Heart left ventricle (tissue), 16 donors: ENCODE results near the gene CYP4F22. TPM values are rescaled to one million over a fixed set of nuclear protein-coding genes. Genes with fewer than 3 reads are reported as not detected.

Source experiments
- ATAC-seq, 4 donors: fragments of 200-7000 bp; cut with Tn5 transposase; one replicate each; pipeline ENCODE4 v1.9.1; 2020 to 2022; ENCODE audit warnings: moderate library complexity in 4 of 4, mild to moderate bottlenecking in 3 of 4, moderate number of reproducible peaks in 1 of 4
- DNase-seq, 5 donors: peaks; one replicate each; pipeline ENCODE4 v3.0.0-alpha.2; 2020
- H3K27ac ChIP-seq, 12 donors: fragments of 200-600 bp; sonication (generic) in 4 of 12; one replicate each; pipeline versions ENCODE4 v1.5.0 to v1.8.0; 2016 to 2022; ENCODE audit warnings: mild to moderate bottlenecking in 2 of 12
- H3K27me3 ChIP-seq, 9 donors: fragments of 200-600 bp; sonication (generic) in 2 of 9; one replicate each; pipeline versions ENCODE4 v1.5.1 to v1.8.0; 2016 to 2022; ENCODE audit warnings: mild to moderate bottlenecking in 3 of 9
- H3K36me3 ChIP-seq, 9 donors: fragments of 200-600 bp; sonication (generic) in 2 of 9; one replicate each; pipeline versions ENCODE4 v1.5.0 to v1.8.0; 2018 to 2022; ENCODE audit warnings: mild to moderate bottlenecking in 2 of 9
- H3K4me1 ChIP-seq, 12 donors: fragments of 200-600 bp; sonication (generic) in 4 of 12; one replicate each; pipeline versions ENCODE4 v1.5.0 to v1.8.0; 2016 to 2022; ENCODE audit warnings: mild to moderate bottlenecking in 3 of 12
- H3K4me3 ChIP-seq, 12 donors: fragments of 200-600 bp; sonication (generic) in 4 of 12; one replicate each; pipeline versions ENCODE4 v1.5.0 to v1.8.0; 2017 to 2022; ENCODE audit warnings: mild to moderate bottlenecking in 9 of 12, moderate library complexity in 4 of 12
- H3K9me3 ChIP-seq, 12 donors: fragments of 200-600 bp; sonication (generic) in 4 of 12; one replicate each; pipeline versions ENCODE4 v1.5.0 to v1.8.0; 2016 to 2022; ENCODE audit warnings: mild to moderate bottlenecking in 1 of 12
- POLR2A ChIP-seq, 2 donors: fragments of 450-650 bp; IDR thresholded peaks; one replicate each; pipeline ENCODE4 v1.6.1; 2017; ENCODE audit warnings: antibody characterized with exemption in 2 of 2, mild to moderate bottlenecking in 2 of 2, moderate library complexity in 2 of 2
- WGBS, 4 donors: extraction: QIAGEN DNeasy Blood & Tissue Kit in 2 of 4; methylation state at CpG; one replicate each; pipeline versions ENCODE4 v1.1.5 to v1.1.7; 2013 to 2018; 5-methylcytosine and 5-hydroxymethylcytosine counted together
- intact Hi-C, 10 donors: fragments of 100-400 bp; cut with DNase I; formaldehyde crosslinking; loops; one replicate each; pipeline versions ENCODE4 v1.11.1 to v1.14.2; 2022
- polyA plus RNA-seq, 2 donors: library from polyadenylated mRNA; stranded (reverse); fragments of 200-250 nt; gene quantifications; one replicate each; pipeline ENCODE4 v1.2.3, GENCODE V29; 2013
- total RNA-seq, 9 donors: library from RNA; depleted of rRNA in 2 of 9; stranded (reverse); fragments of >200 nt in 2 of 9; fragmentation: NEBNext Ultra II Directional in 3 of 9; extraction: Animal tissue kit (Norgen Biotek cat#: 25700) in 3 of 9; gene quantifications; one replicate each; pipeline versions ENCODE4 v1.1.0 to v1.2.4, GENCODE V29; 2016 to 2023
- TF ChIP-seq, protein P1 (sequence below), 12 donors: fragments of 200-600 bp; sonication (generic) in 4 of 12; IDR thresholded peaks; one replicate each; pipeline versions ENCODE4 v1.5.0 to v1.8.0; 2018 to 2022; ENCODE audit warnings: antibody characterized with exemption in 12 of 12, mild to moderate bottlenecking in 5 of 12
- donor health status: ischemic (EF 13 %, LVEDD 7.1; RV severe dilation, severe dysfunction).
- donor health status: healthy with polysubstance abuse.
- donor health status: DM: no; HTN: yes; CAD: no.
- donor health status: DM: no; HTN: no; CAD: no.
- donor health status: ischemic (EF 25% LVEDD 6.9; RV normal size, moderate dysfunction).
- donor health status: ischemic (EF 25% LVEDD 5.7; RV mildly dilated, moderate dysfunction).
- donor health status: healthy.
- donor health status: DM: yes; HTN: yes; CAD: no.
- donor health status: ischemic (EF 35%, LVEDD 5.7; RV mildly dilated, moderate dysfunction).
- donor health status: nonischemic (EF 11% LVEDD 7.7; RV severe dilation, severe dysfunction).
- donor health status: DM: yes; HTN: yes; CAD: no.
- donor health status: PGD.
- donor health status: ischemic (EF 29% LVEDD 5.4; RV normal size, mild dysfunction).
- donor health status: nonischemic (EF 23%, LVEDD 6.1; RV moderate dilation, normal function).

The CYP4F22 gene
- total and polyA plus RNA-seq, 11 donors = 0.29 TPM; not detected in 10

DNA sequence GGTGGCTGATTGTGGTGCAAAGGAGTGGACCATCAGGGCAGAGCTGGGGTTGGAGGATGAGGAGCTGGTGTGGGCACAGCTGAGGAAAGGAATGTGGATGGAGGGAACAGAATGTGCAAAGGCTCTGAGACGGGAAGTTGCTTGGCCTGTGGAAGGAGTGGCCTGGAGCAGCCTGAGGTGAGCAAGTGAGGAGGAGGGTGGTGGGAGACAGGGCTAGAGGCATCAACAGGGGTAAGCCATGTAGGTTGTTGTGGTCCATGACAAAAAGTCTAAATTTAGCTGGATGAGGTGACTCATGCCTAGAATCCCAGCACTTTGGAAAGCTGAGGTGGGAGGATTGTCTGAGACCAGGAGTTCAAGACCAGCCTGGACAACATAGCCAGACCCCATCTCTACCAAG lies 9.5 kb downstream of the CYP4F22 start:
- H3K9me3 ChIP-seq = peaks cover 0 to 14% (median 5%) of the 10 kb centered on the region in 12 donors
- 68 to 83% (median 73%) methylated on average over 1 of the region's 1 CpG for WGBS, 4 donors
- TF ChIP-seq, protein P1, sequence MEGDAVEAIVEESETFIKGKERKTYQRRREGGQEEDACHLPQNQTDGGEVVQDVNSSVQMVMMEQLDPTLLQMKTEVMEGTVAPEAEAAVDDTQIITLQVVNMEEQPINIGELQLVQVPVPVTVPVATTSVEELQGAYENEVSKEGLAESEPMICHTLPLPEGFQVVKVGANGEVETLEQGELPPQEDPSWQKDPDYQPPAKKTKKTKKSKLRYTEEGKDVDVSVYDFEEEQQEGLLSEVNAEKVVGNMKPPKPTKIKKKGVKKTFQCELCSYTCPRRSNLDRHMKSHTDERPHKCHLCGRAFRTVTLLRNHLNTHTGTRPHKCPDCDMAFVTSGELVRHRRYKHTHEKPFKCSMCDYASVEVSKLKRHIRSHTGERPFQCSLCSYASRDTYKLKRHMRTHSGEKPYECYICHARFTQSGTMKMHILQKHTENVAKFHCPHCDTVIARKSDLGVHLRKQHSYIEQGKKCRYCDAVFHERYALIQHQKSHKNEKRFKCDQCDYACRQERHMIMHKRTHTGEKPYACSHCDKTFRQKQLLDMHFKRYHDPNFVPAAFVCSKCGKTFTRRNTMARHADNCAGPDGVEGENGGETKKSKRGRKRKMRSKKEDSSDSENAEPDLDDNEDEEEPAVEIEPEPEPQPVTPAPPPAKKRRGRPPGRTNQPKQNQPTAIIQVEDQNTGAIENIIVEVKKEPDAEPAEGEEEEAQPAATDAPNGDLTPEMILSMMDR (IDR thresholded peaks at IDR 0.05) = no peak
- TF ChIP-seq POLR2A (IDR thresholded peaks at IDR 0.05) = no peak
- no peaks in the 10 kb centered on the region for H3K36me3 ChIP-seq
- no peak overlapping the region for H3K27ac ChIP-seq
- H3K27me3 ChIP-seq = peaks cover 0 to 19% (median 0%) of the 10 kb centered on the region in 9 donors
- DNase-seq (no peak), ATAC-seq (no peak)
- H3K4me1 ChIP-seq = peaks cover 0 to 9% (median 0%) of the 10 kb centered on the region in 12 donors
- H3K4me3 ChIP-seq = no peak overlapping the region
- intact Hi-C loops = no loop called here

DNA sequence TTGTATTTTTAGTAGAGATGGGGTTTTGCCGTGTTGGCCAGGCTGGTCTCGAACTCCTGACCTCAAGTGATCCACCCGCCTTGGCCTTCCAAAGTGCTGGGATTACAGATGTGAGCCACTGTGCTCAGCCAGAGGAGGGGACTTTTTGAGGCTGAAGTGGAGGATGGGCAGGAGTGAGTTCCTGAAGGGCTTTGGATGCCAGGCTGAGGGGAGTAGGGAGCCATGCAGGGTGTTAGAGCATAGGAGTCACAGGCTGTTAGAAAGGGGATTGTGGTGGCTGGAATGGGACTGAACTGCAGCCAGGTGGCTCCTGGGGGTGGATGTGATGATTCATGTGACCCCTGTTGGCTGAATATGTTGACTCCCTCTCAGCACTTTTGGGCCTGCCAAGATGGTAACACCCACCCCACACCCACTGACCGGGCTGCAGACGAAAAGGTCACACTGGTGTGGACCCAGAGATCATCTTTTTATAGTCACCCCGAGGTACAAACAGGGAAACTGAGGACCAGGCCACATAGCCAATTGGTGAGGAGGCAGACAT lies 11.2 kb downstream of the CYP4F22 start:
- H3K36me3 ChIP-seq = no peaks in the 10 kb centered on the region
- TF ChIP-seq, protein P1 (IDR thresholded peaks at IDR 0.05) = no peak
- no peak for TF ChIP-seq POLR2A (IDR thresholded peaks at IDR 0.05)
- H3K27ac ChIP-seq = no peak overlapping the region
- H3K4me3 ChIP-seq = no peak overlapping the region
- ATAC-seq = no peak
- WGBS, 4 donors = 71 to 78% (median 75%) methylated on average over 5 to 6 of the region's 6 CpGs
- H3K9me3 ChIP-seq = peaks cover 0 to 14% (median 5%) of the 10 kb centered on the region in 12 donors
- DNase-seq = no peak
- H3K27me3 ChIP-seq = peaks cover 0 to 19% (median 0%) of the 10 kb centered on the region in 9 donors
- intact Hi-C loops = no loop called here
- H3K4me1 ChIP-seq = peaks cover 0 to 9% (median 0%) of the 10 kb centered on the region in 12 donors

DNA sequence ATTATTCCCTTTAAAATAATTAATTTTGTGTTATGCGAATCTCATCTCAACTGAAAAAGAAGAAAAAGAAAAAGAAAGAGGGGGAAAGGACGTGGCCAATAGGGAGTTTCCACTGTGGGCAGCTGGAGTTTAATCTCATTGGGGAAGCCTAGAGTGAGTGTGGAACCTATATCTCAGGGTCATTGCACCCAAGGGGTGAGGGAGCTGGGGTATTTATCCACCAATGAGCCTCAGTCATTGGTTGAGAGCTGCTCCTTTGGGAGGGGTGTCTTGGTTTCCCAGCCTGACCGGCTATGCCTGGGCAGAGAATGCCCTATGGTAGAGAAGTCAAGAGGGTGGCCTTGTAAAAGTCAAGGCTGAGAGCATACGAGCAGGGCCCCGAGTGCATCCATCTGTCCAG lies 16.5 kb downstream of the CYP4F22 start:
- H3K36me3 ChIP-seq = no peaks in the 10 kb centered on the region
- no peak for DNase-seq
- peaks cover 0 to 28% (median 0%) of the 10 kb centered on the region in 9 donors for H3K27me3 ChIP-seq
- ATAC-seq = no peak
- H3K9me3 ChIP-seq = no peaks in the 10 kb centered on the region
- no peak overlapping the region for H3K4me3 ChIP-seq
- 75 to 86% (median 78%) methylated on average over 5 of the region's 5 CpGs for WGBS, 4 donors
- TF ChIP-seq, protein P1 (IDR thresholded peaks at IDR 0.05) = no peak
- TF ChIP-seq POLR2A (IDR thresholded peaks at IDR 0.05) = no peak
- H3K4me1 ChIP-seq = no peaks in the 10 kb centered on the region
- H3K27ac ChIP-seq = no peak overlapping the region
- intact Hi-C loops = no loop called here

DNA sequence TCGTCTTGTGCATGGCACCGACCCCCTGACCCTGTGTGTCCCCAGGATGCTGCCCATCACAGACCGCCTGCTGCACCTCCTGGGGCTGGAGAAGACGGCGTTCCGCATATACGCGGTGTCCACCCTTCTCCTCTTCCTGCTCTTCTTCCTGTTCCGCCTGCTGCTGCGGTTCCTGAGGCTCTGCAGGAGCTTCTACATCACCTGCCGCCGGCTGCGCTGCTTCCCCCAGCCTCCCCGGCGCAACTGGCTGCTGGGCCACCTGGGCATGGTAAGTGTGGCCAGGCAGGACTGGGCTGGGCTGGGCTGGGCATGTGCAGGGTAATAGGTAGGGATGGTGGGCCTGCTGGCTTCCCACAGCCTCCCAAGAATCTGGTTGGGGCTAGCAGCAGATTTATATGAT lies 17.0 kb downstream of the CYP4F22 start:
- no peak overlapping the region for H3K4me3 ChIP-seq
- no peak for ATAC-seq
- intact Hi-C loops = no loop called here
- peaks cover 0 to 4% (median 0%) of the 10 kb centered on the region in 12 donors for H3K9me3 ChIP-seq
- 77 to 89% (median 80%) methylated on average over 14 to 15 of the region's 15 CpGs for WGBS, 4 donors
- TF ChIP-seq POLR2A (IDR thresholded peaks at IDR 0.05) = no peak
- TF ChIP-seq, protein P1 (IDR thresholded peaks at IDR 0.05) = no peak
- peak in 1 of 5 donors; percentile 43 for DNase-seq
- no peak overlapping the region for H3K27ac ChIP-seq
- H3K36me3 ChIP-seq = no peaks in the 10 kb centered on the region
- H3K27me3 ChIP-seq = peaks cover 0 to 28% (median 0%) of the 10 kb centered on the region in 9 donors
- no peaks in the 10 kb centered on the region for H3K4me1 ChIP-seq
